HG02588 (cell line): ENCODE measurements around the gene GMDS.
A peak's percentile ranks its signal among the peaks of the same experiment; 100 is the strongest.

Source experiments
- ATAC-seq: cut with Tn5 transposase; IDR thresholded peaks from one replicate; pipeline ENCODE4 v1.9.1; 2021; ENCODE audit warnings: mild to moderate bottlenecking, moderate library complexity; ENCODE audit not compliant: unreplicated experiment

GMDS gene

DNA sequence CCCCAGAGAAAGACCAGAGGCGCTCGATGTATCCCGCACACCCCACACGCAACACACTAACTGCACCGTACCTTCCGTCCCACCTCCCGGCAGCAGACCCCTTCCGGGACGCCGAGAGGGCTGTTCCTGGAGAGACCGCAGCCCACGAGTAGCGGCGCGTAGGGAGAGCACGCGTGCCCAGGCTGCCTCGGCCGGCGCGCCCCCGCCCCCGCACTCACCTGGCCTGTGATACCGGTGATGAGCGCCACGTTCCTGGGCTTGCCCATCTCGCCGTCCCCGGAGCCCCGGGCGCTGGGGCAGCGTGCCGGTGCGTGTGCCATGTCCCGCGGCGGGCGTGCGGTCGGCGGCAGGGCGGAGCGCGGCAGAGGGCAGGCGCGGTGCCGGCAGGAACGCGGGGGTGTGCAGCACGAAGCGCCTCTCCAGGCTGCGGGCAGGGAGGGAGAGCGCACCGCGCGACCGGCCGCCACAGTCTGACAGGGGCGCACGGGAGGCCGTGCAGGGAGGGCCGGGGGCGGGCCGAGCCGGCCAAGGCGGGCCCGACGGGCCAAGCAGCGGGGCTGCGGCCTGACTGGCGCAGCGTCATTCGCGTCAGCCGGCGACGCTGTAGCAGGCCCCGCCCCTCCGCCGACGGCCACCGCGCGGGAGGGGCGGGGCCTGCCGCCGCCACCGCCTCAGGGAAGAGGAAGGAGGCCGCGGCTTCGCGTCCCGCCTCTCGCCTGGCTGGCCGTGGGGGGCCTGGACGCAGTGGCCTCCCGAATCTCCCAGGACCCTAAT is at the start of gene GMDS:
GMDS (minus strand) TSS at position 503 of the 774 bp plus-strand sequence.
- ATAC-seq = peak; percentile 95

DNA sequence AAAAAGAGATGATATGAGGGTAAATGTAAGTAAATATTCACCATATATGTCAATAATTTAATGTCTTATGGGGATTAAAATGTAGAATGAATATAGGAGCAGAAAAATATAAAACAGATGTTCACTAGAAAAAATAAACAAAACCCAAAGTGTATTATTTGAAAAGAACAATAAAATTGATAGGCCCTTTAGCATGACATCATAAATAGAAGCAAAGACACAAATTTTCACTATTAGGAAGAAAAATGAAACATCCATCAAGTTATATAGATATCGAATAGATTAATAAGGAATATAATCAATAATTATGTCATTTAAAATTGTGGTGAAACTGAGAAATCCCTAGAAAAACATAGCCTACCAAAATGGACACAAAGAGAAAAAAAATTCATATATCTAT is 40.1 kb upstream of the GMDS start:
- ATAC-seq = no peak

DNA sequence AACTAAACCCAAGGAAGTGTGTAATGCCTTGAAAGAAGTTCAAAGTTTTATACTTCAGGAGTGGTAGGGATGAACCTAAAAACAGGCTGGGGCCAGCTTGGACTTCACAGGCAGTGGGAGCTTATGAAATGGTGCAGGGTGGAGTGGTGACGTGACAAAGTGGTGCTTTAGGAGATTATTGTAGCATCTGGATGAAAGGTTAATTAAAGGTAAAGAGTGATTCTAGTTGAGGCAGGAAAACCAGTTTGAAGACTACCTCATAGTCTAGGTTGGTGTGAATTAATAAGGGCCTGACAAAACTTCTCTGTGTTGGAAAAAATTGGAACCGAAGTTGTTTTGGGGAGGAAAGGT is 30.5 kb upstream of the GMDS start:
- no peak for ATAC-seq

- ATAC-seq = no peak
Measured at GRCh38 chr6:2274981-2275891, 29.8 kb upstream of the GMDS start.

GRCh38 chr6:2272696-2273095 is 27.3 kb upstream of the GMDS start:
- ATAC-seq = no peak

DNA sequence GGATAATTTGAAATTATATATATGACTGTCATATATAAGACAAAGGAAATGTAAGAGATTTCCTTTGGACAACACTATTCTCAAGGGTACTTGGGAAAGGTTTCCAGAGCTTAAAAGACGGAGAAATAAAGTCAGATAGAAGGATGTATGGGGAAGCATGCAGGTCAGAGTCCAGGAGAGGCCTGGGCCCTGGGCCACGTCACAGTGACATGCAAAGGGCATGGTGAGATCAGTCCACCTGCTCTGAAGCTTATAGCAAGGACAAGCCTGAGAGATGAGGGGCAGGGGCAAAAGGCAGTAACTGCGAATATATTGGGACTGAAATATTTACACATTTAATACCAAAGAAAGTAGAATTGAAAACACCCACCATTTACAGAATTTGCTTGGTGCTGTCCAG is 24.6 kb upstream of the GMDS start:
- ATAC-seq = no peak

DNA sequence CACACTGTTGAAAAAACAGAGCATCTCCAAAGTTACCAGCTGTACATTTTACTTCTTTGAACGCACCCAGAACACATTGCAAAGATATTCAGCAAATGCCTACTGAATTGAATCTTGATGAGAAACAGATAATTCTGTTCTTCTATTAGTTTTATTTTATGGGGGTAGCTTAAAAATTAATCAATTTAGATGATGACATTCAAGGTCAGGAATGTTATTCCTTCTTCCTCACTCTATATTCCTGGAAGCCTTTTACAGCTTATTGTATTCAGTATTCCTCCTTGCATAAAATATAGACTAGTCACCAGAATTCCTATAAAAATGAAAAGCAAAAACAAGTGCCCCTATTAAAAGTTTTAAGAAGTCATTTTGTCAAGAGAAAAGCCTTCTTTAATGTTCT is 21.4 kb upstream of the GMDS start:
- ATAC-seq = no peak

GRCh38 chr6:2266031-2266795 is 20.8 kb upstream of the GMDS start:
- ATAC-seq = no peak

GRCh38 chr6:2264932-2265331 is 19.5 kb upstream of the GMDS start:
- ATAC-seq = no peak

DNA sequence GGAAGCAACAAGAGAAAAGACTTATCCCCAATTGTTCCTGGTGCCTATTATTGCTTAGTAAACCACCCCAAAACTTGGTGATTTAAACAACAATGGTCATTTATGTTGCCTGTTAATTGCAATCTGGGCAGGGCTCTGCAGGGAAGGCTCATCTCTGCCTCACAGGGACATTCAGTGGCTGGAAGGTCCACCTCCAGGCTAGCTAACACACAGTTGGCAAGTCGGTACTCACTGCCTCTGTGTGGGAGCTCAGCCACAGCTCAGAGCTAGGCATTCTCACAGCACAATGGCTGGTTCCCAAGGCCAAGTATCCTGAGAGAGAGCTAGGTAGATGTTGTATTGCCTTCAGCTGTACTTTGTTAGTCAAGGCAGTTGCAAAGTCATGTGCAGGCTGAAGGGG is 18.5 kb upstream of the GMDS start:
- no peak for ATAC-seq

- ATAC-seq = no peak
Measured at GRCh38 chr6:2259574-2259973, 14.2 kb upstream of the GMDS start.

- ATAC-seq = no peak
Measured at GRCh38 chr6:2259002-2259494, 13.6 kb upstream of the GMDS start.

GRCh38 chr6:2258112-2258511 is 12.7 kb upstream of the GMDS start:
- ATAC-seq = no peak

DNA sequence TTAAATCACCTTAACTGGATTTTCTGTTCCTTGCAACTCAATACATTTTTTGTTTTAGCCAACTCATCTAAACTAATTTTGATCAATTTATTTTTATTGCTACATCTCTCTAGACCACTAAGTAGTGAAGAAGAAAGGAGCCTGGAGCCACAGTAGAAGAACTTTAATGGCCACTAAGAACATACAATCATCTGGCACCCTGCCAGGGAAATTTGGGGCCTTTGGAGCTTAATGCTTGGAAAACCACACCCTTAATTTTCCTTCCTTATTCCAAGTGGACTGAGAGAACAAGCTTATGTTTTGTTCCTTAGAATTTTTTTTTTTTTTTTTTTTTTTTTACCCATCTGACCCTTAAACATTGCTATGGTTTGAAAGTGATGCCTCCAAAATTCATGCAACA is 12.0 kb upstream of the GMDS start:
- no peak for ATAC-seq

DNA sequence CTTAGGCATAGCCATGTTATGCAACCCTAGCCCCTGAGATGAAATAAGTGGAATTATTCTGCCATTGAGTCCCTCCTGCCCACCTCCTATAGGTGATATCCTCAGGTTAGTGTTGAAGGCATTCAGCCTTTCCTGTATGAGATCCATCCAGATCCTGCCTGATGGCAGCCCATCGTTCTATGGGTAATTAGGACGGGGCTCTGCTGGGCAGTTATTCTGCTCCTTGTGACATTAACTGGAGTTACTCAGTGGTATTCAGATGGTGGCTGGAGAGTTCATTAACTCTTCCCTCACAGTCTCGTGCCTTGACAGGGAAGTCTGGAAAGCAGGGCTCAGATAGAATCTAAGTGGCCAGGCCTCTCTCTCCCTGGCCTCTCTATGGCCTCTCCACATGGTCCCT is 9.3 kb upstream of the GMDS start:
- ATAC-seq = no peak

DNA sequence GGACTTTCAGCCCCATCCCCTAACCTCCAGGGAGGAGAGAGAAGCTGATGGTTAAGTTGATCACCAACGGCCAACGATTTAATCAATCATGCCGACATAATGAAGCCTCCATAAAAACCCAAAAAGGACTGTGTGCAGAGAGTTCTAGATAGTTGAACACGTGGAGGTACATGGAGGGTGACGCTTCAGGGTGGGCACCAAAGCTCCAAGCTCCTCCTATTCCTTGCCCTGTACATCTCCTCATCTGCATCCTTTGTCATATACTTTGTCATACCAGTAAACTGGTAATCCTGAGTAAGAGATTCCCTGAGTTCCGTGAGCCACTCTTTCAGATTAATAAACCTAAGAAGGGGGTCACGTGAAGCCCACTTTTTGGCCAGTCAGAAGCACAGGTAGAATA is 3.7 kb upstream of the GMDS start:
- no peak for ATAC-seq

- ATAC-seq = no peak
Measured at GRCh38 chr6:2247664-2248063, 2.3 kb upstream of the GMDS start.

GRCh38 chr6:2245877-2246863 is 765 bp upstream of the GMDS start:
- peak; percentile 9 for ATAC-seq

DNA sequence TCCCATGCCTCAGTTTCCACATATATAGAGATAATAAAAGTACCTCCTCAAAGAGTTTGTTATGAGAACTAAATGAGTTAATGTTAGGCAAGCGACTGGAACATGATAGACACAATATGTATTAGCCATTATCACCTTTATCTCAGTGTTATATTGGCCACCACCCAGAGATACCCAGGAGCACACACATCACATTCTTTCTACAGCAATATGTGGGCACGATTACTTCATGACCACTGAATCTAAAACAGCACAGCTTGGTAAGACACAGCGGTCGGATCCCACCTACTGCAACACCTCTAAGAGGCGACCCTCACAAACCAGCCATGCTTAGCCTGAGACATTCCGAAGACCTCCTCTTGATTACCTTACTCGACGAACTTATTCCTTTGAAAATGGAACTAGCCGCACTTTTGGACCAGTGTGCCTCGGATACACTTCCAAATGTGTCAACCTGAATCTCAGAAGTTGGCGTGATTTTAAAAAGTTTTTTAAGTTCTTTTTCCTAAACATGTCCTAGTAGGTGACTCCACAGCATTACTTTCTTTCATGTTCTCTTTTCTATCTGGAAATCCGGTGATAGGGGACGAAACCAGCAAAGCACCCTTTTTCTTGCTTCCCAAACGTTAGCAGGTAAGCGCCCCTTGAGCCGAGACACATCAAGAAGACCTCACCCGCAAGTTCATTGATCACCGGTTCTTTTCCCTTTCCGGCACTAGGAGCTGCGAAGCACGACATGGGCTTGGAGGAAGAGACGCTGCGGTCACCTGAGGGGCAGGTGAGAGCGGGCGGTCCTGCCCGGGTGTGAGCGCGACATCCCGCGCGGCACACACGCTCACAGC is 923 bp downstream of the GMDS start:
- no peak for ATAC-seq
